Mesenchymal stem cell (in vitro differentiated cells and primary cell): ENCODE data around the gene SMC1B.

Source experiments
- DNase-seq: peaks from one replicate; pipeline ENCODE4 v3.0.0-alpha.2; 2013
- H2AFZ ChIP-seq: one replicate; pipeline ENCODE4 v1.6.1; 2013; ENCODE audit warnings: low read depth, mild to moderate bottlenecking, control low read depth, inconsistent platforms, low read length, moderate library complexity
- H2AK5ac ChIP-seq: 2 replicates; pipeline ENCODE4 v1.6.1; 2013; ENCODE audit warnings: low read length, moderate library complexity, mild to moderate bottlenecking, inconsistent platforms; ENCODE audit not compliant: severe bottlenecking
- H2BK120ac ChIP-seq: one replicate; pipeline ENCODE4 v1.6.1; 2013; ENCODE audit warnings: low read depth, mild to moderate bottlenecking, inconsistent platforms, low read length, moderate library complexity
- H2BK12ac ChIP-seq, 2 experiments: one replicate each; pipeline ENCODE4 v1.6.1; 2013; ENCODE audit warnings: inconsistent platforms in 2 of 2, low read length in 2 of 2, mild to moderate bottlenecking in 2 of 2, moderate library complexity in 2 of 2, control low read depth in 1 of 2
- H2BK15ac ChIP-seq: one replicate; pipeline ENCODE4 v1.6.1; 2013; ENCODE audit warnings: mild to moderate bottlenecking, low read depth, inconsistent platforms; ENCODE audit not compliant: poor library complexity, severe bottlenecking
- H2BK5ac ChIP-seq: 2 replicates; pipeline ENCODE4 v1.6.1; 2013; ENCODE audit warnings: low read depth, mild to moderate bottlenecking, low read length, control low read depth, inconsistent platforms; ENCODE audit not compliant: poor library complexity, severe bottlenecking
- H3K14ac ChIP-seq, 2 experiments: one replicate each; pipeline ENCODE4 v1.6.1; 2013; ENCODE audit warnings: inconsistent platforms in 2 of 2, low read length in 2 of 2, control low read depth in 1 of 2, mild to moderate bottlenecking in 1 of 2, moderate library complexity in 1 of 2
- H3K18ac ChIP-seq, 2 experiments: one replicate each; pipeline ENCODE4 v1.6.1; 2013; ENCODE audit warnings: inconsistent platforms in 2 of 2, low read length in 2 of 2, control low read depth in 1 of 2, low read depth in 1 of 2, mild to moderate bottlenecking in 1 of 2
- H3K23ac ChIP-seq, 2 experiments: one replicate each; pipeline ENCODE4 v1.6.1; 2013; ENCODE audit warnings: inconsistent platforms in 2 of 2, low read length in 2 of 2, mild to moderate bottlenecking in 2 of 2, moderate library complexity in 2 of 2, control low read depth in 1 of 2
- H3K27ac ChIP-seq: 2 replicates; pipeline ENCODE4 v1.5.1; 2013; ENCODE audit warnings: mild to moderate bottlenecking, moderate library complexity, low read length, control low read depth, inconsistent platforms; ENCODE audit not compliant: poor library complexity, severe bottlenecking
- H3K27me3 ChIP-seq, 2 experiments: 2 replicates each; pipeline versions ENCODE4 v1.6.1 to v1.7.0; 2013; ENCODE audit warnings: low read length in 2 of 2, mild to moderate bottlenecking in 2 of 2, moderate library complexity in 2 of 2, control low read depth in 1 of 2, inconsistent platforms in 1 of 2; ENCODE audit not compliant: control insufficient read depth in 1 of 2, insufficient read depth in 1 of 2
- H3K36me3 ChIP-seq, 2 experiments: 2 replicates each; pipeline versions ENCODE4 v1.6.1 to v1.7.0; 2013; ENCODE audit warnings: low read length in 2 of 2, control low read depth in 1 of 2, inconsistent platforms in 1 of 2, low read depth in 1 of 2, mild to moderate bottlenecking in 1 of 2; ENCODE audit not compliant: insufficient read depth in 2 of 2, control insufficient read depth in 1 of 2
- H3K4ac ChIP-seq, 2 experiments: one replicate each; pipeline ENCODE4 v1.6.1; 2013; ENCODE audit warnings: inconsistent platforms in 2 of 2, low read length in 2 of 2, mild to moderate bottlenecking in 2 of 2, moderate library complexity in 2 of 2, control low read depth in 1 of 2, low read depth in 1 of 2
- H3K4me1 ChIP-seq: 2 replicates; pipeline ENCODE4 v1.6.1; 2013; ENCODE audit warnings: low read depth, low read length, control low read depth; ENCODE audit not compliant: control insufficient read depth, insufficient read depth
- H3K4me2 ChIP-seq: 2 replicates; pipeline ENCODE4 v1.6.1; 2013; ENCODE audit warnings: low read length, mild to moderate bottlenecking, inconsistent platforms; ENCODE audit not compliant: poor library complexity, severe bottlenecking
- H3K4me3 ChIP-seq, 2 experiments: 2 replicates each; pipeline versions ENCODE4 v1.5.1 to v1.7.0; 2013; ENCODE audit warnings: low read length in 2 of 2, mild to moderate bottlenecking in 2 of 2, control low read depth in 1 of 2, low read depth in 1 of 2; ENCODE audit not compliant: insufficient read depth in 1 of 2
- H3K79me1 ChIP-seq: replicated peaks from 2 replicates; pipeline ENCODE4 v1.6.1; 2013; ENCODE audit warnings: mild to moderate bottlenecking, control low read depth, low read length, inconsistent platforms; ENCODE audit not compliant: poor library complexity, severe bottlenecking
- H3K9ac ChIP-seq: 2 replicates; pipeline ENCODE4 v1.7.0; 2013; ENCODE audit warnings: mild to moderate bottlenecking, low read length, moderate library complexity
- H3K9me3 ChIP-seq: 2 replicates; pipeline ENCODE4 v1.7.0; 2013; ENCODE audit warnings: mild to moderate bottlenecking, low read length; ENCODE audit not compliant: control insufficient read depth
- H4K8ac ChIP-seq: one replicate; pipeline ENCODE4 v1.6.1; 2013; ENCODE audit warnings: inconsistent platforms, mild to moderate bottlenecking, low read length, moderate library complexity
- H4K91ac ChIP-seq: one replicate; pipeline ENCODE4 v1.6.1; 2013; ENCODE audit warnings: mild to moderate bottlenecking, low read length, inconsistent platforms
- WGBS: methylation state at CpG from one replicate; pipeline ENCODE4 v1.1.7; 2013; ENCODE audit warnings: mixed read lengths; 5-methylcytosine and 5-hydroxymethylcytosine counted together

The SMC1B gene

DNA sequence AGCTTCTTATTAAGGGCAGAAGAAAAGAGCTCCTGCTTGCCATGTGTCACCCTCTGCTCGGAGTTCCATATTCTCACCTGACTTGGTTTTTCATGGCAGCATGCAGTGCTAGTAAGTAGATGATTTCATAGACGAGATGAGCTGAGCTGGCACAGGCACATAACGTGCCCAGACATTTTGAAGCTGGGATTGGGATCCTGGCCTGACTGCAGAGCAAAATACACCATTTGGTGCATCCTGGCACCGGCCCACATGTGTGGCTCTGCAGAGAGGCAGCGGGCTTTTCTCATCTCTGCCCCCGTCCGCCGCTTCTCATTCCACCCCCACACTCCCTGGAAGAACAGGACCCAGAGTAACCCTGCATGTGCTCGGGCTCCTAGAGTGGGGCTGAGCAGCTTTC lies 78.9 kb downstream of the SMC1B start:
- H4K91ac ChIP-seq: no peak overlapping the region
- no peak overlapping the region for H3K14ac ChIP-seq
- no peak overlapping the region for H4K8ac ChIP-seq
- peaks cover 62 to 86% of the 10 kb centered on the region in 2 experiments for H3K36me3 ChIP-seq
- no peak overlapping the region for H3K18ac ChIP-seq
- no peak overlapping the region for H3K4ac ChIP-seq
- no peak overlapping the region for H2AK5ac ChIP-seq
- no peak overlapping the region for H3K4me3 ChIP-seq
- no peak overlapping the region for H2BK12ac ChIP-seq
- H2BK5ac ChIP-seq: no peak overlapping the region
- no peak overlapping the region for H2BK15ac ChIP-seq
- no peak overlapping the region for H2BK120ac ChIP-seq
- H3K9me3 ChIP-seq: no peaks in the 10 kb centered on the region
- H3K27me3 ChIP-seq: no peaks in the 10 kb centered on the region
- 98% methylated on average over 9 of the region's 9 CpGs for WGBS
- DNase-seq: no peak
- H3K4me1 ChIP-seq: peaks cover 2% of the 10 kb centered on the region
- H3K23ac ChIP-seq: no peak overlapping the region
- H3K4me2 ChIP-seq: no peak overlapping the region
- no peaks in the 10 kb centered on the region for H3K79me1 ChIP-seq
- H2AFZ ChIP-seq: no peak overlapping the region
- H3K9ac ChIP-seq: no peak overlapping the region
- no peak overlapping the region for H3K27ac ChIP-seq

DNA sequence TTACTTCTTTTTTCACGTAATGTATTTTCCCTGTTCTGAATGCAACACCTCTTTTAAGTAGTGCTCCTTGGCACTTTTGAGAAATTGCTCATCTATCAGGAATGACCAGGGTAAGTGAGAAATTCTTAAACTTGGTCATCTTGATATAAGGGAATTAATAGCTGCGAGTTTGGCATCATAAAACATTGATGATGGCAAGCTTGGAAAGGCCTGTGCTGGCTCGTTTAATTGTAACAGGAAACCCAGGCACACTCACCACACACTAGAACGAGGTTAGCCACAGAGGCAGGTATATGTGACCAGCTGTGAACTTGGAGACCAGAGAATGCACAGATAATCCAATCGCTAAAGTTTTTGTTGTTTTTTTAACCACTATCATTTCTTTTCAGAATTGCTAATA lies 79.3 kb downstream of the SMC1B start:
- WGBS: 88% methylated on average over 4 of the region's 5 CpGs
- Histone ChIP-seq H3K14ac (no peak overlapping the region), H3K27me3 (no peaks in the 10 kb centered on the region), H2BK120ac (no peak overlapping the region), H3K9ac (no peak overlapping the region), H3K9me3 (no peaks in the 10 kb centered on the region), H2AFZ (no peak overlapping the region), H4K91ac (no peak overlapping the region), H3K4ac (no peak overlapping the region), H2BK12ac (no peak overlapping the region), H2BK5ac (no peak overlapping the region), H3K4me1 (peaks cover 2% of the 10 kb centered on the region), H3K23ac (no peak overlapping the region), H3K79me1 (no peaks in the 10 kb centered on the region), H2AK5ac (no peak overlapping the region), H3K4me2 (no peak overlapping the region), H3K18ac (no peak overlapping the region), H2BK15ac (no peak overlapping the region), H3K4me3 (no peak overlapping the region), H3K36me3 (peaks cover 63 to 88% of the 10 kb centered on the region in 2 experiments), H3K27ac (no peak overlapping the region), H4K8ac (no peak overlapping the region)
- DNase-seq: no peak

DNA sequence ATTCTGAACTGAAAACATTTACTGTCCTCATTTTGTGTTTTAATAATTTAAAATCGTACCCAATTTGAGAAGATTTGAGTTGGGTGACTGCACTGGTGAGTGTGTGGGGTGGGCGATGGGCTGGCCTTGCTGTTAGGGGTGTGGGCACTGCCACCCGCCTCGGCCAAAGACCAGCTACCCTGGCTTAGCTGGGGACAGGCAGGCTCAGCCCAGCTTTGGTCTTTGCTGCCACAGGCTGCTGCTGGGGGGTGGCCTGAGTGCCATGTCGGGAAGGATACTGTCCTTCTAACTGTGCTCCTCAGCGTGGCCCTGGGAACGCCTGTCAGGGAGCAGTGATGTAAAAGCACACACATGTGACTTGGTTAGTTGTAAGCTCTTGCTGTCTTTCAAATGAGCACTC lies 81.4 kb downstream of the SMC1B start:
- 97% methylated on average over 7 of the region's 7 CpGs for WGBS
- Histone ChIP-seq H3K4me2 (no peak overlapping the region), H3K4ac (no peak overlapping the region)

DNA sequence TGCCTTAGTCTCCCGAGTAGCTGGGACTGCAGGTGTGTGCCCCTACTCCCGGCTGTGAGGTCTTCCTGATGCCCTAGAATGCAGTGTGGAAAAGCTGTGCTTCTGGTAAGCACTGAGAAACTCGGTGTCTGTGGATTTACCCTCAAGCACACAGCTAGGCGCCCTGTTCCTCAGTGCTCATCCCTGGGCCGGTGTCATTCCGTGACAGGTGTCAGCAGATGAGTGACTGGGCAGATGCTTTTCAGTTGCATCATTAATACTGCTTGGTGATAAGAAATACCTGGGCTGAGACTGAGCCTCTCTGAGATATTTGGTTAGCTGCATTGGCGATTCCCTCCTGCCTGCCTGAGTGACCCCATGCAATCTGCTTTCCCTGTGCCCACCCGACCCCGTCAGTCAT lies 81.9 kb downstream of the SMC1B start:
- Histone ChIP-seq H2BK15ac (no peak overlapping the region), H2BK5ac (no peak overlapping the region), H3K9me3 (no peaks in the 10 kb centered on the region), H2AFZ (no peak overlapping the region), H3K9ac (no peak overlapping the region), H3K4me3 (no peak overlapping the region), H2BK12ac (no peak overlapping the region), H2AK5ac (no peak overlapping the region), H3K36me3 (peaks cover 60 to 81% of the 10 kb centered on the region in 2 experiments), H3K27me3 (no peaks in the 10 kb centered on the region), H4K8ac (no peak overlapping the region), H4K91ac (no peak overlapping the region), H3K4me2 (no peak overlapping the region), H3K27ac (no peak overlapping the region), H2BK120ac (no peak overlapping the region), H3K4me1 (peaks cover 2% of the 10 kb centered on the region), H3K14ac (no peak overlapping the region), H3K23ac (no peak overlapping the region), H3K79me1 (peaks cover 1% of the 10 kb centered on the region), H3K18ac (no peak overlapping the region), H3K4ac (no peak overlapping the region)
- DNase-seq: no peak
- WGBS: 97% methylated on average over 7 of the region's 9 CpGs

More for the DNA sequence above, 81.4 kb downstream of the SMC1B start:
- H3K27me3 ChIP-seq: no peaks in the 10 kb centered on the region
- H4K8ac ChIP-seq: no peak overlapping the region
- no peak overlapping the region for H2BK120ac ChIP-seq
- H2BK12ac ChIP-seq: no peak overlapping the region
- peaks cover 2% of the 10 kb centered on the region for H3K4me1 ChIP-seq
- H2BK5ac ChIP-seq: no peak overlapping the region
- H3K36me3 ChIP-seq: peaks cover 65 to 86% of the 10 kb centered on the region in 2 experiments
- H3K4me3 ChIP-seq: no peak overlapping the region
- H3K18ac ChIP-seq: no peak overlapping the region
- no peak overlapping the region for H3K9ac ChIP-seq
- no peak for DNase-seq
- H4K91ac ChIP-seq: no peak overlapping the region
- no peaks in the 10 kb centered on the region for H3K9me3 ChIP-seq
- no peak overlapping the region for H2AK5ac ChIP-seq
- H3K79me1 ChIP-seq: peaks cover 1% of the 10 kb centered on the region
- peak overlapping the region in 1 of 2 experiments; percentile 70 for H3K23ac ChIP-seq
- H3K27ac ChIP-seq: no peak overlapping the region
- H2AFZ ChIP-seq: no peak overlapping the region
- no peak overlapping the region for H3K14ac ChIP-seq
- no peak overlapping the region for H2BK15ac ChIP-seq
